NCI-H128 (cell line): ENCODE results near the gene ZBBX.

Experiments used
- DNase-seq: peaks from one replicate; lab custom pipeline; 2025; ENCODE audit not compliant: unreplicated experiment; lab: John Stamatoyannopoulos, UW

The ZBBX gene

GRCh38 chr3:167306319-167306718 lies 73.8 kb downstream of the ZBBX start:
- DNase-seq = no peak

- DNase-seq = no peak
Observed at GRCh38 chr3:167305340-167305890, 74.7 kb downstream of the ZBBX start.

- DNase-seq = no peak
Observed at GRCh38 chr3:167304077-167304476, 76.0 kb downstream of the ZBBX start.

GRCh38 chr3:167302678-167303077 lies 77.4 kb downstream of the ZBBX start:
- no peak for DNase-seq

- DNase-seq = no peak
Observed at GRCh38 chr3:167300207-167300606, 79.9 kb downstream of the ZBBX start.

GRCh38 chr3:167289435-167289834 lies 90.7 kb downstream of the ZBBX start:
- DNase-seq = no peak

- DNase-seq = no peak
Observed at GRCh38 chr3:167288737-167289136, 91.4 kb downstream of the ZBBX start.

GRCh38 chr3:167287308-167287707 lies 92.8 kb downstream of the ZBBX start:
- no peak for DNase-seq

- no peak for DNase-seq
Observed at GRCh38 chr3:167274141-167274874, 105.8 kb downstream of the ZBBX start.

GRCh38 chr3:167253037-167253436 lies 127.1 kb downstream of the ZBBX start:
- DNase-seq = no peak

- no peak for DNase-seq
Observed at GRCh38 chr3:167251678-167252077, 128.4 kb downstream of the ZBBX start.

GRCh38 chr3:167246252-167246651 lies 133.8 kb downstream of the ZBBX start:
- no peak for DNase-seq

- DNase-seq = no peak
Observed at GRCh38 chr3:167241048-167241845, 138.8 kb downstream of the ZBBX start.

GRCh38 chr3:167228135-167228534 lies 152.0 kb downstream of the ZBBX start:
- no peak for DNase-seq

GRCh38 chr3:167225821-167226220 lies 154.3 kb downstream of the ZBBX start:
- DNase-seq = no peak

- no peak for DNase-seq
Observed at GRCh38 chr3:167209011-167209410, 171.1 kb downstream of the ZBBX start.

- no peak for DNase-seq
Observed at GRCh38 chr3:167203062-167203461, 177.0 kb downstream of the ZBBX start.

GRCh38 chr3:167198949-167199600 lies 181.0 kb downstream of the ZBBX start:
- no peak for DNase-seq
